ACC112 (cell line): ENCODE results near the gene AGAP1.

Experiments
- H2AFZ ChIP-seq: fragments of 200-600 bp; sonication (generic); one replicate; pipeline ENCODE4 v1.6.0; 2017; ENCODE audit warnings: antibody characterized with exemption, low read length; ENCODE audit not compliant: unreplicated experiment
- H3K27ac ChIP-seq: fragments of 200-600 bp; sonication (generic); 2 replicates; pipeline ENCODE4 v1.5.1; 2014; ENCODE audit warnings: low read depth, mild to moderate bottlenecking, antibody characterized with exemption, low read length, moderate library complexity
- H3K27me3 ChIP-seq: fragments of 200-600 bp; sonication (generic); 2 replicates; pipeline ENCODE4 v1.6.1; 2014; ENCODE audit warnings: mild to moderate bottlenecking, antibody characterized with exemption, low read length, moderate library complexity, mixed read lengths; ENCODE audit not compliant: insufficient read depth
- H3K36me3 ChIP-seq: fragments of 200-600 bp; sonication (generic); 2 replicates; pipeline ENCODE4 v1.6.1; 2016; ENCODE audit warnings: mild to moderate bottlenecking, antibody characterized with exemption, low read length, moderate library complexity, mixed read lengths; ENCODE audit not compliant: insufficient read depth
- H3K4me1 ChIP-seq: fragments of 200-600 bp; sonication (generic); one replicate; pipeline ENCODE4 v1.6.1; 2016; ENCODE audit warnings: low read length, mixed read lengths; ENCODE audit not compliant: insufficient read depth, unreplicated experiment, control insufficient read depth
- H3K4me3 ChIP-seq: fragments of 200-600 bp; sonication (generic); 2 replicates; pipeline ENCODE4 v1.5.1; 2014; ENCODE audit warnings: mild to moderate bottlenecking, low read depth, low read length
- H3K79me2 ChIP-seq: fragments of 200-600 bp; sonication (generic); one replicate; pipeline ENCODE4 v1.6.0; 2016; ENCODE audit warnings: low read length; ENCODE audit not compliant: control insufficient read depth, unreplicated experiment, insufficient read depth

Gene AGAP1

GRCh38 chr2:235725016-235725489 is 231.2 kb downstream of the AGAP1 start:
- H3K79me2 ChIP-seq: no peaks in the 10 kb centered on the region
- no peaks in the 10 kb centered on the region for H3K4me1 ChIP-seq
- no peaks in the 10 kb centered on the region for H3K27me3 ChIP-seq
- H3K4me3 ChIP-seq: no peak overlapping the region
- H2AFZ ChIP-seq: no peak overlapping the region
- H3K27ac ChIP-seq: no peak overlapping the region
- H3K36me3 ChIP-seq: 0 out of 2 replicates have a peak, but pooled peaks cover 3% of the 10 kb centered on the region

GRCh38 chr2:235725841-235726240 is 232.0 kb downstream of the AGAP1 start:
- Histone ChIP-seq H3K27ac (no peak overlapping the region), H2AFZ (no peak overlapping the region), H3K36me3 (0 out of 2 replicates have a peak, but pooled peaks cover 3% of the 10 kb centered on the region), H3K27me3 (no peaks in the 10 kb centered on the region), H3K79me2 (no peaks in the 10 kb centered on the region), H3K4me3 (no peak overlapping the region), H3K4me1 (no peaks in the 10 kb centered on the region)

DNA sequence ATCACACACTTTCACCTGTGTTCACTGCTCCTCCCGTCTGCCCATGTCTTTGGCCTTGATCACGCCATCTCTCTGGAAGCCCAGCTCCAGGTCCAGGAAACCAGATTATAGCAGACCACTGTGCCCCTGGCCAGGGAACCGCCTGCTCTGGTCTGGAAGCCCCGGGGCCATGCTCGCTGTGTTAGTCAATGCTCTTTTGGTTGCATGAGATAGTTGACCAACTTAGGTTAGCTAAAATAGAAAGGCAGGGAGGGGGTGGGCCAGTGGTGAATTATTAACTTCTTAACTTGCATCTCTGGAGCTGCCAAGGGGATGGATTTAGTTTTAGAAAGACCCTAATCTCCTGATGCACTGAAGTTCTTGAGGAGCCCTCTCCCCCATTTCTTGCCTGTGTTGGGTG is 232.7 kb downstream of the AGAP1 start:
- Histone ChIP-seq H3K27me3 (no peaks in the 10 kb centered on the region), H2AFZ (no peak overlapping the region), H3K36me3 (0 out of 2 replicates have a peak, but pooled peaks cover 3% of the 10 kb centered on the region), H3K4me3 (no peak overlapping the region), H3K27ac (no peak overlapping the region), H3K79me2 (no peaks in the 10 kb centered on the region), H3K4me1 (no peaks in the 10 kb centered on the region)

DNA sequence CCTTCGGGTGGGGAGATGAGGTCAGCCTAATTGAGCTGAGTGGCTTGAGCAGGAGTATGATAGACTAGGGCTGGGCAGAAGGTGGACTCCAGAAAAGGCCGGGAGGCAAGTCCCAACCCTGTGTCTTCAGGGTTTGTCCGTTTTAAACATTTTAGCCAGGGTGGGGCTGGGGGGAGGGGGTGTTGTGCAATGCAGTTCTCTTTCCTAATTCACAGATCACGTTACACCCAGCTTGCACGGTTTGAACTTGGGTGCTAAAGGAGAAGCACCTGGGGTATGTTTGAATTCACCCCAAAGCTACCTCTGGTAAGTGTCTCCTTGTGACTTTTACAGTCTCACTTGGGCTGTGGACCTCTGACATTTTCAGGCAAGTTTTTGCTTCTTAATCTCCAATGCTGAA is 233.3 kb downstream of the AGAP1 start:
- Histone ChIP-seq H3K36me3 (0 out of 2 replicates have a peak, but pooled peaks cover 3% of the 10 kb centered on the region), H3K4me1 (no peaks in the 10 kb centered on the region)

DNA sequence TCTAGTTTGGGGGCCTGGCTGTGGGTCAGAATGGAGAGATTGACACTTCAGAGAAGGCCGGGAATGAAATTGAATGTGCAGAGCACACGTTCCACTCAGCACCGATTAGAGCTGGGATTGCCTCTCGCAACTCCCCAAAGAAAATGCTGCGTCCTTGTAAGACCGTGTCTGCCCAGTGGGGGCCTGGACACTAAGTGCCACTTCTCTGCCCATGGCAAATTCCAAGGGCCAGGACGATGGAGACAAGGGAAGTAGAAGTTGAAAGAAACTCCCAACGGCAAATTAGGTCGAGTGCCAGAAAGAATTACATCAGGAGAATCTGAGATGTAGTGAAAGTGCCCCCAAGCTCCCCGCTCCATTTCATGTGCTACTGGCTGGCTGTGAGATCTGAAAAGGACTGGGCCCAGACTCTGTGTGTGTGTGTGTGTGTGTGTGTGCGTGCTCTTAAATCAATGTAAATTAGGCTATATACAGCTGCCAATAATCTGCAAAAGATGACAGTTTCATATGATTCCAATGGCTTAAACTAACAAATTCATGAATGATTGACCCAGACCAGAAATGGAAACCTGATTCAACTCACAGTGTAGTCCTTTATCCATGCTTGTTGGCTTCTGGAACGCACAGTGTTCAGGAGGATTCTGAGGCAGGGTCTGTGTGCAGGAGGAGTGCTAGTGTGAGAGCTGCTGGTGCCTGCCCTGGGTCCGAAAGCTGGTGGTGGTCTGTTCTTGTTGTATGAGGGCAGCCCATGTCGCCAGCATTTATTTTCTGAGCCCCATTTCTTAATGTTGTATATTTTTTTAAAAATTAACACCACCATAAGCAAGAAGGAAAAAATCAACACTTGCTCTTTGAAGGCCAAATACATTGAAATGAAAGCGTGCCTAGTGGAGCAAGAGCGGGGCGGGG is 234.3 kb downstream of the AGAP1 start:
- no peak overlapping the region for H3K27ac ChIP-seq
- 0 out of 2 replicates have a peak, but pooled peaks cover 3% of the 10 kb centered on the region for H3K36me3 ChIP-seq

More for the DNA sequence above, 233.3 kb downstream of the AGAP1 start:
- Histone ChIP-seq H2AFZ (no peak overlapping the region), H3K27ac (no peak overlapping the region), H3K79me2 (no peaks in the 10 kb centered on the region), H3K27me3 (no peaks in the 10 kb centered on the region), H3K4me3 (no peak overlapping the region)

DNA sequence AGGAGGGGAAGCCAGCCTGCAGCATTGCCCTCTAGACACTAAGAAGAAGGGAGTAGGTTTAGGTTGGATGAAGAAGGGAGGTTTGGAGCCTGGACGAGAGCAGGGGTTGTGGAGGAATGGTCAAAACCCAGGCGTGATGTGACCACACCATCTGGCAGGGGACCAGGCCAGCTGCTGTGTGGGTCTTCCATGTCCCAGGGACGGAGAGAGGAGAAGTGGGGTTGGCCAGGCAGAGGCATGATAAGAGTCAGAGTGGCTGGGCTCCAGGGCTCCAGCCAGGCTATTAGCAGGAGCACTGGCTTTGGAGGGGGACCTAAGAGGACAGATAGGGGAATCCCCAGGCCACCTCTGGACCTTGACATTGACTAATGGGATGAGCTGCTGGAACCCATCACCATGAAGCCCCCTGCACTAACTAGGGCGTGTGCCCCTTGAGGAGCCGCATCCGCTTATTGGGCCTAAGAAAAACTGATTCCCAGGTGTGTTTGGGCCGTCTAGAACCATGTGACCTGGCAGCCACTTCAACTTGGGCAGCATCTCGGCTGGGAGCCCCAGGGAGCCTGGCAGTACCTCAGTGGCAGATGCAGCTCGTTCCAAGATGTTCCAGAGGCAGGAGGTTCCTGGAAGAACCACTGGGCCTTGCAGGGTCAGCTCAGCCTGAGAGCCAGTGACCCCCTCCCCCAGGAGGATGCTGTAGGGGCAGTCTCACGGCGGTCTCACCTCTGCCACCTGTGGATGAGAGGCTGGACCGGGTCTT is 235.1 kb downstream of the AGAP1 start:
- Histone ChIP-seq H3K36me3 (0 out of 2 replicates have a peak, but pooled peaks cover 3% of the 10 kb centered on the region), H3K4me3 (no peak overlapping the region), H3K4me1 (no peaks in the 10 kb centered on the region), H3K27ac (no peak overlapping the region), H3K27me3 (no peaks in the 10 kb centered on the region), H3K79me2 (no peaks in the 10 kb centered on the region), H2AFZ (no peak overlapping the region)

More for the DNA sequence above, 234.3 kb downstream of the AGAP1 start:
- Histone ChIP-seq H3K79me2 (no peaks in the 10 kb centered on the region), H3K4me1 (no peaks in the 10 kb centered on the region), H3K27me3 (no peaks in the 10 kb centered on the region), H3K4me3 (no peak overlapping the region), H2AFZ (no peak overlapping the region)

DNA sequence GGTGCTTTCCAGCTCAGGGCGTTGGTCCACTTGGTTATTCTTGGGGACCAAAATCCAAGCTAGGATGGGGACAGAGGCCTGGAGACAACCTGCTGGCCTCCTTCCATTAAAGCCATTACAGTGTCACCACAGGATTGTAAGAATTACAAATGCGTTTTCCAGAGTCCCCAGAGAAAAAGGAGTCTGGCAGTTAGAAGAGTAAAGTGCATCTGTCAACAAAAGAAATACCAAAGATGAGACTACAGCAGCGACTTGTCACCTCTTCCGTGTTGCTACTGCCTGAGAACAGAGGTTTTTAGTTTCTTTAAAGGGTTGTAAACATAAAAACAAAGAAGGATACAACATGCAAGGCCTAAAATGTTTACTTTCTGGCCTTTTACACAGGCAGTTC is 235.7 kb downstream of the AGAP1 start:
- H3K27me3 ChIP-seq: no peaks in the 10 kb centered on the region
- no peaks in the 10 kb centered on the region for H3K4me1 ChIP-seq
- no peak overlapping the region for H3K4me3 ChIP-seq
- H3K79me2 ChIP-seq: no peaks in the 10 kb centered on the region
- no peak overlapping the region for H2AFZ ChIP-seq
- H3K27ac ChIP-seq: no peak overlapping the region
- H3K36me3 ChIP-seq: 0 out of 2 replicates have a peak, but pooled peaks cover 2% of the 10 kb centered on the region

- H3K4me3 ChIP-seq: no peak overlapping the region
- H3K27me3 ChIP-seq: no peaks in the 10 kb centered on the region
- H3K36me3 ChIP-seq: no peaks in the 10 kb centered on the region
- H2AFZ ChIP-seq: no peak overlapping the region
- H3K27ac ChIP-seq: no peak overlapping the region
- H3K79me2 ChIP-seq: no peaks in the 10 kb centered on the region
- H3K4me1 ChIP-seq: no peaks in the 10 kb centered on the region
These were observed 236.3 kb downstream of the AGAP1 start for GRCh38 chr2:235730115-235730514.

DNA sequence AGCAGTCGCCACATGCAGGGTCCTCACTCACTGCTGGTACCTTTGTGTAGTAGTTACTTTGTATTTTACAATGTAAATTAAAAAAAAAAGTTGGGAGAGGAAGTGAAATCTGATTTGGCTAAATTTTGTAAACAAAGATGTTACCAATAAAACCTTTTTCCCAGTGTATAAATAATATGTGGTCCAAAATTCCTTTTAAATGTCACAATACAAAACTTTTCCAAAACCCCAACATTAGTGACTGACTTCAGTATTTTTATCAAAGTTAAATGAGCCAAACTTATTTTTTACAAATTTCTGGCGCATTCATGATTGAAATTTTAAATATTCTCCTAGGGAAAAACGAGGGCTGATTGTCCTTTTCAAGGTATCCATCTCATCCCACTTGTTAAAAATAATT is 239.9 kb downstream of the AGAP1 start:
- H3K27me3 ChIP-seq: no peaks in the 10 kb centered on the region
- H3K79me2 ChIP-seq: no peaks in the 10 kb centered on the region
- no peaks in the 10 kb centered on the region for H3K4me1 ChIP-seq
- no peak overlapping the region for H2AFZ ChIP-seq
- H3K27ac ChIP-seq: no peak overlapping the region
- no peak overlapping the region for H3K4me3 ChIP-seq
- no peaks in the 10 kb centered on the region for H3K36me3 ChIP-seq

GRCh38 chr2:235734168-235734567 is 240.3 kb downstream of the AGAP1 start:
- Histone ChIP-seq H3K36me3 (no peaks in the 10 kb centered on the region), H3K27me3 (no peaks in the 10 kb centered on the region), H3K4me1 (no peaks in the 10 kb centered on the region), H3K79me2 (no peaks in the 10 kb centered on the region), H2AFZ (no peak overlapping the region), H3K4me3 (no peak overlapping the region), H3K27ac (no peak overlapping the region)
